ENCODE data around the gene ZFHX2. TPM values are rescaled to one million over a fixed set of nuclear protein-coding genes. Genes with fewer than 3 reads are reported as not detected.

The ZFHX2 gene
- total and polyA plus RNA-seq, 2 of the 13 experiments (the other 11 are each of a cell fraction or from before 2014, with no cell fraction given): 0.17 to 0.44 TPM

DNA sequence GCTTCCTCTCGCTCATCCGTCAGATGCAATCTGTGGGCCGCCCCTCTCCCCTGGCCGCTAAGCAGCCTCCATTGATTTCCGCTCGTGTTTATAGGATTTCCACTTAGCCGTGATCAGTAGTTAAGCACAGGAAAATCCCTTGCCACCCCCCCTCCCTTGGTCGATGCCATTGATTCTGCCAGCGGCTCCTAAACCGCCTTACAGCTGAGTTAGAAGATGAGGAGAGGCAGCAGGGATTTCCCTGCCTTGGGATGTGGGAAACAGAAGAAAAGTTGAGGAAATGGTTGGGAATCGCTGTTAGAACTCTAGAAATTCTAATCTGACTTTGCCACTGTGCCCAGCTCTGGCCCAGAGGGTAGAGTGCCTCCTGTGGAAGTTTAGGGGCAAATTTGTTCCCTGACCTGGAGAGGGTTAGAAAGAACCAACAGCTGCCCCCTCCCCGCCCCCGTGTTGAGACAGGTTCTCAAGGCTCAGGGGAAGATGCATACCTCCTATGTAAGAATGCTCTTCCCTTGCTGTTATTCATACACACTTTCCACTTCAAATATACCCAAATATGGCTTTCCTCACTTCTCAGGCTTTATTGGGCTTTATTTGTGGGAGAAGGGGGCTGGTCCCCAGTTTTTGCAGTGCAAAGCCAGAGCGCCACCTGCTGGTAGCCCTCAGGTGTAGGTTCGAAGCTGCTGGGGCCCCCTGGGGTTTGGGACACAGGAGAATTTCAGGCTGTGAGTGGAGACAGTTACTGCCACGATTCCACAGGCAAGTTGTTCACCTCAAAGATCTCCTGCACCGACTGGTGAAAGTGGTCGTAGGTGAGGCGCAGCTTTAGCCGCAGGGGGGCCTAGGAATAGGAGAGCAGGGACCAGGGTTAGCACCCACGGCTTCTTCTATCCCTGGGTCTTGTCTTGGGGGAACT, 7.7 kb upstream of the ZFHX2 start (continued):
- TF ChIP-seq HNRNPH1 (optimal IDR thresholded peaks at IDR 0.05; ENCODE audit: low read depth, low read length) (no peak), SMC3 (IDR thresholded peaks at IDR 0.05; ENCODE audit: low read length) (peak; percentile 79), EZH2 (conservative IDR thresholded peaks at IDR 0.05; ENCODE audit: low read depth, low read length) (no peak), ZNF772 (CRISPR knock-in tag; IDR thresholded peaks at IDR 0.05) (0 out of 2 replicates have a peak, but pooled peaks have one; percentile 39), ZNF747 (CRISPR knock-in tag; IDR thresholded peaks at IDR 0.05; ENCODE audit: borderline replicate concordance) (0 out of 2 replicates have a peak, but pooled peaks have one; percentile 71), RXRB (CRISPR knock-in tag; IDR thresholded peaks at IDR 0.05; ENCODE audit: borderline replicate concordance) (no peak), SIN3B (IDR thresholded peaks at IDR 0.05; ENCODE audit: low read length) (no peak), GLI4 (CRISPR knock-in tag; IDR thresholded peaks at IDR 0.05; ENCODE audit: borderline replicate concordance) (no peak), ZMYM2 (CRISPR knock-in tag; IDR thresholded peaks at IDR 0.05) (no peak), ISX (CRISPR knock-in tag; conservative IDR thresholded peaks at IDR 0.05) (no peak), MBD4 (IDR thresholded peaks at IDR 0.05; ENCODE audit: borderline replicate concordance, low read length) (no peak), CHD4 (IDR thresholded peaks at IDR 0.05; ENCODE audit: borderline replicate concordance, low read length) (0 out of 2 replicates have a peak, but pooled peaks have one; percentile 61), HES4 (CRISPR knock-in tag; IDR thresholded peaks at IDR 0.05; ENCODE audit: borderline replicate concordance) (peak; percentile 32), ZNF136 (CRISPR knock-in tag; IDR thresholded peaks at IDR 0.05; ENCODE audit: low read depth) (no peak), REL (CRISPR knock-in tag; conservative IDR thresholded peaks at IDR 0.05) (no peak), ZSCAN9 (CRISPR knock-in tag; IDR thresholded peaks at IDR 0.05; ENCODE audit: borderline replicate concordance) (no peak), ZNF678 (CRISPR knock-in tag; IDR thresholded peaks at IDR 0.05) (no peak; the same call in 1 of the 2 replicates), ZFP1 (CRISPR knock-in tag; IDR thresholded peaks at IDR 0.05) (peak; percentile 62; the same call in 1 of the 2 replicates), ZNF577 (CRISPR knock-in tag; IDR thresholded peaks at IDR 0.05; ENCODE audit: borderline replicate concordance, low read depth) (no peak), ZFP91 (CRISPR knock-in tag; IDR thresholded peaks at IDR 0.05; ENCODE audit: borderline replicate concordance) (peak; percentile 14; the same call in 1 of the 2 replicates), ZNF362 (CRISPR knock-in tag; IDR thresholded peaks at IDR 0.05; ENCODE audit: borderline replicate concordance) (no peak), LRRFIP1 (CRISPR knock-in tag; conservative IDR thresholded peaks at IDR 0.05) (peak; percentile 76; the same call in 1 of the 2 replicates), MYNN (CRISPR knock-in tag; IDR thresholded peaks at IDR 0.05; ENCODE audit: low read depth) (0 out of 2 replicates have a peak, but pooled peaks have one; percentile 69), ZFYVE20 (CRISPR knock-in tag; IDR thresholded peaks at IDR 0.05; ENCODE audit: borderline replicate concordance, low read depth) (no peak), ZNF33B (CRISPR knock-in tag; IDR thresholded peaks at IDR 0.05) (0 out of 2 replicates have a peak, but pooled peaks have one; percentile 28)

Data from HepG2 (cell line).